ENCODE results near the gene LIPM.

DNA sequence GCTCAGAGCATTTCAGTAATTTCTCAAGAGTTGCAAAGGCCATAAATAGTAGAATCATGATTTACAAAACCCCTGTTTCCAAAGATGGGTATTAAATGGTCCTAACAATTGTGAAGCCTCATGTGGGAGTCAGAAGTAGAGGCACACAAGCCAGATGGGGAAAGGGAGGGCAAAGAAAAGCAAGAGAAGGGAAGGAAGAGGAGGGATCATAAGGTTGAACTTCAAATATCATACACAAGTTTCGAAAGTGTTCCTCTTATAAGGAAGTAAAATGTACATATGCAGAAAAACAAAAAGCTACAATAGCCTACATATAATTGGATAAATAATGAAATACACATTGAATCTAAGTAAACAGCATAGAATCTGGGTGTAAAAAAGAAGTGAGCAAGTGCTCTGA is 36.7 kb upstream of the LIPM start:
- no peak for TF ChIP-seq EP300 (IDR thresholded peaks at IDR 0.05)
- no peak for TF ChIP-seq POLR2A (IDR thresholded peaks at IDR 0.05)

Measured in suprapubic skin (tissue), 2 donors.